IPS-NIHi7 (cell line): Measurements from ENCODE around the gene ANG.
A peak's percentile ranks its signal among the peaks of the same experiment; 100 is the strongest.
"Not testable (repeated sequence)": the region's sequence is repeated elsewhere in the genome, so short reads cannot be mapped to it uniquely, and the experiment has no call there.

ENCODE experiments used
- DNase-seq: peaks from one replicate; pipeline ENCODE4 v3.0.0; 2012; ENCODE audit warnings: mixed read lengths; ENCODE audit errors: extremely low spot score

The ANG gene

DNA sequence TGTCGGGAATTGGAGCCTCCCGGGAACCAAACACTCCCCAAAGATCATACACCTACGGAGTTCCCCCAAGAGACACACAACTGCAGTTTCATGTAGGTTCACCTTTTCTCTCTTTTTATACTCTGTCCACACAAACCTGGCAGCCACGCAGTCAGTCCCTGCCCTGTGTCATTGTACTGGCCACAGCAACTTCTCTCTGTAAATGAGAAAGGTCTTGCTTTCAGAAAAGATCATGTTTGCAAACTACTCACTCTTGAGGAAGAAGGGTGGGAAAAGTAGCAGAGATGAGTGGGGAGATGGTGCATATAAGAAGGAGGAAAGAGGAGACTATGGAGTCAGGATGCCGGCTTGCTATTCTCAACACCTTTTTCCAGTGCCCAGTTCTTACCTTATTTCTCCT is 10.4 kb downstream of the ANG start:
- DNase-seq, result no peak

DNA sequence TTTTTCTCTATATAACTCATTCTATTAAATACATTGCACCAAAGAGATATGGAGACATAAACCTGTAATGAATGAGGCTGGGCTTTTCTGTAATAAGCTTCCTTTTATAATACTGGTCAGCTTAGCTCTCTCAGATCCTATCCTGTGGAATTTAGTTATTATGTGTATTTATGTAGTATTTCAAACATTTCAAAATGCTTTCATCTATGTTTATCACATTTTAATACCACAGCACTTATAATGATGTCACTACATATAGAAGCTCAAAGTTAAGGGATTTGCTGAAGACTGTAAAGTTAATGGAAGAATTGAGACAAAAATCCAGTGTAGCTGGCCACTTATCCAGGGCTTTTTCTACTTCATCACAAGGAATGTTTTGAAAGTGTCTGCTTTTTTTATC is 11.4 kb downstream of the ANG start:
- no peak for DNase-seq

DNA sequence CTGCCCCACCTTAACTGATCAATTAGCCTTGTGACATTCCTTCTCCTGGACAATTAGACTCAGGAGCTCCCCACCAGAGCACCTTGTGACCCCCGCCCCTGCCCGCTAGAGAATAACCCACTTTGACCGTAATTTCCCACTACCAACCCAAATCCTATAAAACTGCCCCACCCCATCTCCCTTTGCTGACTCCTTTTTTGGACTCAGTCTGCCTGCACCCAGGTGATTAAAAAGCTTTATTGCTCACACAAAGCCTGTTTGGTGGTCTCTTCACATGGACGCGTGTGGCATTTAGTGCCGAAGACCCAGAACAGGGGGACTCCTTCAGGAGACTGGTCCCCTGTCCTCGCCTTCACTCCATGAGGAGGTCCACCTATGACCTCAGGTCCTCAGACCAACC is 12.4 kb downstream of the ANG start:
- DNase-seq, result not testable (repeated sequence)

DNA sequence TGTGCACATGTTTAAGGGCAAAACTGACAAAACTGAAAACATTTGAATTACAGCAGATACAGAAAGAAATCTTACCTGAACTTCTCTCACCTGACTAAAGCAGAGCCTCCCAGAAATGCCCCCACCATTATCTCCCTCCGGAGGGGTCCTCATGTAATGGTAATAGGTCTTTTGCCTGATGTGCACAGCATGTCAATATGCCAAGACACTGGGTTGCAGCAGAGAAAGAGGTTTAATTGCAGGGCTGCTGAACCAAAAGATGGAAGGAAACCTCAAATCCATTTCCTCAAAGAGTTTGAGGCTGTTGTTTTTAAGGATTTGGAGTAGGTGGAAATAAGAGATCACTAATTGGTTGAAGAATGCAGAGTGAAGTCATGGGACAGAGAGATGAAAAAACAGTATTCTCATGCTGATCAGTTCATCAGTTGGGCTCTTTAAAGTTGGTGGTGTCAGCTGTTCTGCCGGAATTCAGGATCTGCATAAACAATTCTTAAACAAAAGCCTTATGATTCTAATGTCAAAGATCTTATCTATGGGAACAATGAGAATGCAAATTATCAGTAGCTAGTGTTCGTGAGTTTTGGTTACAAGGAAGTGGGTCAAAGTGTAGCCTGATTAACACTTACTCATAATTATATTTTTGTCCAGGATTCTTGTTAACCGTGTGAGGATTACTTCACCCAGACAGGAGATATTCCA is 18.2 kb downstream of the ANG start:
- no peak for DNase-seq

DNA sequence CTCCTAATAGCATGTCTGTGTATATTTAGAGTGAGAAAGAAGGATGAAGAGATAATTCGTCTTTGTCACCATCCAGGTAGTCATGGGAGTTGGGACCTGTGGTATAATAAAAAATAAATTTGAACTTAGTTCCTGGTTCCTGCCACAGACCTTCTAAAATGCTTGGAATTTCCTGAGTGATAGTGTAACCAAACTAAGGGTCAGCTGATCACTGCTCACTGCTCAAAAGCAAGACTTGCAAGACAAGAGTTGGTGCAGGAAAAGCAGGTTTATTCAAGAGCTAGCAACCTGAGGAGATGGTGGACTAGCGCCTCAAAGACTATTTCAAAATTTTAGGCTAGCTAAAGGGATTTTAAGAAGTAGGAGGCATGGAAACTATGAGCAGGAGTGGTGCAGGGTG is 19.1 kb downstream of the ANG start:
- no peak for DNase-seq

DNA sequence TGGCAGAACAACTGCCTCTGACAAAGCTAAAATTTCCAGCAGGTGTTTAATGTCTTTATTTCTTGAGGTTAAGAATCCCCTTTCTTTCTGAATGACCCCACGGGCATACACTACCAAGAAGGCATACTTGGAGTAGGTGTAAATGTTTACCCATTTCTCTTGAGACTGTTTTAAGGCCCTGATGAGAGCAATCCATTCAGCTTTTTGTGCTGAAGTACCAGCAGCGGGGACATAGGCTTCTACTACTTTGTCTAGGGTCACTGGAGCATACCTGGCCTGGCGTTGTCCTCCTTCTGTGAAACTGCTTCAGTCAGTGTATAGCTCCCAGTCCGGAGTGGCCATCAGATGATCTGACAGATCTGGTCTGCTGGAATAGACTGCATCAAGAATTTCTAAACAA is 22.7 kb downstream of the ANG start:
- no peak for DNase-seq

DNA sequence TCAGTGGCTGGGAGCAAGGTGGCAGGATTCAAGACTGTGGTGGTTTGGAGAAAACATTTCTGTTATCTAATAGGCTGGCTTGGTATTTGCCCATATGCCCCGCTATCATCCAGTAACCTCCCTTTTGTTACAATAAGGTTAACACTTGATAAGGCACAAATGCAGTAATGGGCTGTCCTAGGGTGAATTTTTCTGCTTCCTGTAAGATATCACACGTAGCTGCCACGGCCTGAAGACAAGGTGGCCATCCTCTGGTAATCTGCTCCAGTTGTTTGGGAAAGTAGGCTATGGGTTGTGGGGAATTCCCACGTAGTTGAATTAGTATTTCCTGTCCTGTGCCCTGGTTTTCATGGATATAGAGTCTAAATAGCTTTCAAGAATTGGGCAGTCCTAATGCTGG is 23.1 kb downstream of the ANG start:
- DNase-seq, result no peak

DNA sequence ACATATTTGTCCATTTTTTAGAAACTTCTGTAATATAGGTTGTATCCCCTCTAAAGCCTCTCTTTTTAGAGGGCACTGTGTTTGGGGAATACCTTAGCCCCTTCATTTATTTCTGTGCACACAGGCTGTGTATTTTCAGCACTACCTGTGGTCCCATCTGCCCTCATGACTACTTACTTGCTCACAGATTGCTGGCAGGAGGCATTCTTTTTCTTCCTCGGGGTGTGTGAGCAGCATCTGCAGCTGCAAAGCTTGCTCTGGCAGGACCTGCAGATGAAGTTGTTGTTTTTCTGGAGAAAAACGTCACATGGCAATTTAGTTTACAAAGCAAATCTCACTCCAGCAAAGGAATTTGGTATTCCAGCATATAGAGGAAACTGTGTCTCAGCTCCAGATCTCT is 24.3 kb downstream of the ANG start:
- DNase-seq, result no peak

DNA sequence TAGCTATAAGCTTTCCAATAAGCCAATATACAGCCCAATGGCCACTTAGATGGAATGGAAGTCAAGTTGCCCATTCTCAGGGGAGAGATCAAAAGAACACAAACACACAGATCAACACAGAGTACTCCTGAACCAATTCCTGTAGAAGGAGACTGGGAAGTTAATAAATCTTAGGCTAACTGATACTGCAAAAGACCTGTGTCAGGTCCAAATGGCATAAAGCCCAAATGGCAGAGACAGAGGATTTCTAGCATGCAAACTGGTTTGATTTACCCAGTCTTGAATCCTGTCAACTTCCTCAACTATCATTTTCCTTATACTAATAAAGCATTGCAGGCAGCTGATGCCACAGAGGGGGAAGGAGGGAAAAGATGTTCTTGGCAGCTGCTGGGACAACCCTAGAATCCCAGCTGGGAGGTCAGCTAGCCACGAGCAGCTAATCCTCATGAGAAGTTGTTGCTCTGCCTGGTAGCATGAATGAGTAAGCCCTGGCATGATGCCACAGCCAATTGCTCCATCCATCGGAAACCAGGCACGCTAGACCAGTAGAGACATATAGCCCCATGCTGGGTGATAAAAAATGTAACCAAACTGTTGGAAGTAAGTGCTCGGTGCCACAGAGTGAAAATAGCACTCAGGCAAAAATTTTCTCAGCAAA is 26.2 kb downstream of the ANG start:
- DNase-seq, result no peak

DNA sequence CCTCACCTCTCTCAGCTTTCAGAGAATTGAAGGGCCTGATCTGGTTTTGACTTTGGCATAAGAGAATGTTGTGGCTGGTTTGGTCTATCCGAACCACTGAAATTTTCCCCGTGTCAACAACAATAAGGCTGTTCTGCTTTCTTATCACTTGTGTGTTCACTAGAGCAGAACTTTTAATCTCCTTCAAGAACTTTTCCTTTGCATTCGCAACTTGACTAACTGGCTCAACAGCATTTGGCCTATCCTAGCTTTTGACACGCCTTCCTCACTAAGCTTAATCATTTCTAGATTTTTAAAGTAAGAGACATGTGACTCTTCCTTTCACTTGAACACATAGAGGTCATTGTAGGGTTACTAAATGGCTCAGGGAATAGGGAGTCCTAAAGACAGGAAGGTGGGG is 31.2 kb downstream of the ANG start:
- no peak for DNase-seq

DNA sequence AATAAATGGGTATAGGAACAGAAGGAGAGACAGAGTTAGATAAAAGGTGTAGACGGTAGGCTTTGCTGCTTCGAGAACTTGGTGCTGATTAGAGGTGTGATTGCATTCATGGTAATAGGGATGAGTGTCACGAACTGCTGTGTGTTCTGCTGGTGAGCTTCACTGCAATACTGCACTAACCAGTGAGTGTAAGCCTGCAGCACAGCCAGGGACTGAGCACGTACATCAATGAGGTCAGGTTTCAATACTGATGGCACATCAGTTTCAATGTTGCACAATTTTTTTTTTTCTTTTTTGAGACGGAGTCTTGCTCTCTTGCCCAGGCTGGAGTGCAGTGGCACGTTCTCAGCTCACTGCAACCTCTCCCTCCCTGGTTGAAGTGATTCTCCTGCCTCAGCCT is 32.2 kb downstream of the ANG start:
- DNase-seq, result no peak

DNA sequence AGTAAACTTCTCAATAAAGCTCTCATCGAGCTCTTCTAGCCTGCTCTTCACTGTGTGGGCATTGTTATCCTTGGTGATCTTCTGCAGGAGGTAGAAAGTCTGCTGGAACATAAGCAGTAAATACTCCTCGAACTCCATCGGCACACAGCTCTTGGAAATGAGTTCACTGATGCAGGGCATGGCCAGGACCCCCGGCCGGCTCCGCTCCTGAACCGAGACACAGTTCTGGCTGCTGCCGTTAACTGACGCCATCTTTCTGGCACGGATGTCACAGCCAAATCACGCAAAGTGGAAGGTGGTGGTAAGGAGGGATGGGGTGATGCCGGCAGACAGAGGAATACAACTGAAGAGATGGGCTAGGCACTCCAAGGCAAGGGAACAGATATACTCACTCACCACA is 33.5 kb downstream of the ANG start:
- DNase-seq, result no peak

DNA sequence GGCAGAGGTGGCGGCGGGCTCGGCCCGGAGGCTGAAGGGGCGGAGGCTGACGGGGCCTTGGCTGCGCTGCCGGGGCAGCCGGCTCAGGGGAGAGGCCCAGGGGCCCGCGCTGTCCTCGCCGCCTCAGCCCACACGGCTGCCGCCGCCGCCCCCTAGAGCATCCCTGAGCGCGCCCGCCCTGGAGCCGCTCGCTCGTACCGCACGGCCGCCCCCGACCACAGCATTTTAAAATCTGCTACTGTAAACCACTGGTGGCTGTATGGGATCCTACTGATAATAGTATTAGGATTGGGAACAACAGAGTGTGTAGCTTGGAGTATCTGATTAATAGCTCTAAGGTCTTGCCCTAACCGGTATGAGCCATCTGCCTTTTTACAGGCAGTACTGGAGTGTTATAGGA is 34.9 kb downstream of the ANG start:
- DNase-seq, result peak; percentile 34

DNA sequence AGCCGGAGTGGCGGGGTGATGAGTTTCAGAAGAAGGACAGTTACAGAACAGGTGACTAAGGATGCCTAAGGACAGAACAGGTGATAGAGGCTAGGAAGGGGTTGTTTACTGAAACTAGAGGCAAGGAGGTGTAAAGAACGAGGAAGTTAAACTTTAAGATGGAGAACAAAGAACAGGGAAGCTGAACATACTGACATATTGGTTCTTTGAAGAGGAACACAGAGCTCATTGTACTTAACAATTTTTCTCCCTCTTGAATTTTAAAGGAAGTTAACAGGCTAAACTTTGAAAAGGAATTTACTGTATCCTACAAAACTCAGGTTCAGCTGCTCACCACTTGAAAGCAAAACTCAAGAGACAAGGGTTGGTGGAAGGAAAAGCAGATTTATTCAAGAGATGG is 37.6 kb downstream of the ANG start:
- DNase-seq, result not testable (repeated sequence)

DNA sequence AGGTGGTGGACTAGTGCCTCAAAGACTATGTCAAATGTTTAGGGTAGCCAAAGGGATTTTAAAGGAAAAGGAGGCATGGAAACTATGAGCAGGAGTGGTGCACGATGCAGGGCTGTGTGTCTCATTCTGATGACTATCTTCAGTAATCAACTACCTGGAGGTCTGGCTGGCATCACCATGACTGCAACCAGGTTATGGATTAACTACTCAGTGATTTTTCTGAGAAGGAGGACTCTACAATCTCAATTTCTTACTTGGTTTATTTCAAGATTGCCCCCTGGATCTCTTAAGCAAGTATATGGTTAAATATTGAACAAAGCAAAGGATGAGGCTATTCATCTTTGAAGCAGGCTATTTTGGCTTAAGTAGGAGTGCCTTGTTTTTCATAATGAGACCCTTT is 38.0 kb downstream of the ANG start:
- DNase-seq, result no peak

DNA sequence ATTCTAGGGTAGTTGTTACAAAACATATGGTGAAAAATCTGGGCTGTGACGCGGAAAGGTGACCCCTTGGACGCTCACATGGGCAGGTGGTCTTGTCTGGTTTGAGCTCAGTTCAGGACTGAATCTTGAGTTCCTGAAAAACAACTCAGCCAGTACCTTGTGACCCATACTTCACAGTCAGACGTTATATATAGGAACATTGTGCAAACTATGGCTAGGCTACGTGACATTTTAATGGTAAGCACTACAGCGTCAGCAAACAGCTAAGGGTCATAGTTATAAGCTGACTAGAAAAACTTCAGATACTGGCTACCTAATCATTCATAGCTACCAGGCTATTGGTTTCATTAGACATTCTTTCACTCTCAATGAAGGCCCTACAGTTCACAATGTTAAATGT is 42.3 kb downstream of the ANG start:
- DNase-seq, result no peak

DNA sequence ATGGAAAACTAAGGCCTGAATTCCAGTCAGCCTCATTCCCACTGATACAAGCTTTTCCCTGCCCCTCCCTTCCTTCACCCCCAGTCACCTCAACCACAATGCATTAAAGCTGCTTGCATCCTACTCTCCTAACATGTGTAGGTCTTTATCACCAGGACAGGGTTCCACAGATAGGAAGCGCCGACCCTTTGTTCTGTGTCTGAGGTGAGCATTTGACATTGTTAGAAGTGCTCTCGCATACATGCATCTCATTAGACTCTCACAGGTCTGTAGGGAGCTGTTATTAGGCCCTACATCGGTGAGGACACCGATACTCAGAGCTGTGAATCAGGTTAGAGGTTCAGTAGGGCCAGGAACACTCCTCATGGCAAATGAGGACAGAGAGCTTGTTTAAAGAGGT is 43.9 kb downstream of the ANG start:
- DNase-seq, result no peak

DNA sequence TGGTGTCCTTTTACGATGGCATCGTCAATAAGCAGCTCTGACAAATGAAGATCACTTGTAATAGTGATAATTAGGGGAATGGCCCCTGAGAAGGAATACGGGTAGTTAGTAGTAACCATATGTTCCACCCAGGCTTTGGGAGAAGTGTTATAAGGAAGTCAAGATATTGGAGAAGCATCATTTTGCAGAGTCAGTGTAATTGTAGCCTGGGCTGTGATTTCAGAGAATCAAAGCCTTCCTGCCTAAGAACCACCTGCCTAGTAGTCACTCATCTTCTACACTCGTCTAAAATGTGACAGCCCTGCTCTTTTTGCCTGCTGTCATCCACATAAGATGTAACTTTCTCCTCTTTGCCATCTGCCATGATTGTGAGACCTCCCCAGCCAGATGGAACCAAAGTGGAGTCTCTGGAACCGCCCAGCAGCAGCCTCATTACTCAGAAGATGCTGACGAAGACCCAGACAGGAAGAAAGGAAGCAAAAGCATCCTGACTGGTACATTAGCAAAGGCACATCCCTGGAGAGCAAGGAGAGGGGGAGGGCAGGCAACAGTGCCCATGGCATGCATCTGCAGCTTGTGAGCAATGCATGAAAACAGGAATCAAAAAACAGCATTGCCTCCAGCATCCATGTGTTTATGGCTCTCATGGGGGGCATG is 44.5 kb downstream of the ANG start:
- DNase-seq, result no peak

DNA sequence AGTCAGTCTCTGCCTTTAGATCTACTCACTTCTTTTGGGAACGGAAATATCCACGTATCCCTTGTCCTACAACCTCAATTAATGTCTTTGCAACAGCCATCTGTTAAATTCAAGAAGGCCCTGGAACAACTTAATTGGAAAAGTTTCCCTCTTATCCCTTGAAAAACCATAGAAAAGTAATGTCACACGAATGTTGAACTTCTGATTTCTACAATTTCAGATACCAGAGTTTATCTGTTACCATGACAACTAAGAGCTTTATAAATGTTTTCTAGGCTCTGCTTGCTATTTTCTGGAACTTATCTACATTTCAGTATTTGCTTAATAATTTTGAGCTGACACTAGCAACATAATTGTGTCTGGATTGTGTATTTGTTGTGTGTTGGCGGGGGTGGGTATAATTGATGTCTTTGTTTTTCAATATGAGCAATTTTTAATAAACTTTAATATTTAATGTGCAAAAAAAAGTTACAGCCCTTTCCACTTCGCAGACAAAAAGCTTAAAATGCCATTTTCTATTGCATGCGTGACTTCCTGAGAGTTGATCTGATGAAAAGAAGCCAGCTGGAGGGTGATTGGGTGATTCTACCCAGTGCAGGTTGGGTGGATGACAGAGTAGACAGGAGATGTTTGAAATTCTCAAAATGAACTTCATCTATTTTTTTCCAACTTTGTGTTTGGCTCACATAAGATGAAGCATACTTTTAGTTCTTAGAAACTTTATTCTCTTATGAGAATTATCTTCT is 45.3 kb downstream of the ANG start:
- DNase-seq, result no peak

DNA sequence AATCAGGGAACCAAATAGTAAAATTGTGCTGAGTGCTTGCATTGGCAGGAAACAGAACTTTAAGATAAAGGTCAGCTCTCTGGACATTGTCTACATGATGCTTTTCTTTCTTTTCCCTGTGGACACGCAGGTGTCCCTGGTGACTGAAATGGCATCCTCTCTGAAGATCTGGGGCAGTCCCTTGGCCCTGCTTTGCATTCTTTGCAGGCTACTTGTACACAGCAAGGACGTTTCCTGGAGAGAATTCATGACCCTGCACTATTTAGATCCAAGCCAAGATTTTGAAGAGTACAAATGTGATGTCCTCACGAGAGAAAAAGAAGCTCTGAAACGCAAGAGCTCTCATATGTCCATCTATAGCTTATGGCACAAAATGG is 45.9 kb downstream of the ANG start:
- no peak for DNase-seq

DNA sequence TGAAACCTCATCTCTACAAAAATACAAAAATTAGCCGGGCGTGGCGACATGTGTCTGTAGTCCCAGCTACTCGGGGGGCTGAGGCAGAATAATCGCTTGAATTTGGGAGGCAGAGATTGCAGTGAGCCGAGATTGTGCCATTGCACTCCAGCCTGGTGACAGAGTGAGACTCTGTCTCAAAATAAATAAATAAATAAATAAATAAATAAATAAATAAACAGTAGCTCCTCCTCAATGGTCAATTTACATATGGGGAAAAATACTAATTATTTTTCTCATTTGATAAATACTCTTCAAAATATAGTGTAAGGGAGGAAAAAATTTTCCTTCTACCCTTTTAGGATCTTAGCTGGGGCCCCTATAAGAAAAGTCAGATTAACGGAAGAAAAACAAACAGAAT is 49.7 kb downstream of the ANG start:
- DNase-seq, result not testable (repeated sequence)

DNA sequence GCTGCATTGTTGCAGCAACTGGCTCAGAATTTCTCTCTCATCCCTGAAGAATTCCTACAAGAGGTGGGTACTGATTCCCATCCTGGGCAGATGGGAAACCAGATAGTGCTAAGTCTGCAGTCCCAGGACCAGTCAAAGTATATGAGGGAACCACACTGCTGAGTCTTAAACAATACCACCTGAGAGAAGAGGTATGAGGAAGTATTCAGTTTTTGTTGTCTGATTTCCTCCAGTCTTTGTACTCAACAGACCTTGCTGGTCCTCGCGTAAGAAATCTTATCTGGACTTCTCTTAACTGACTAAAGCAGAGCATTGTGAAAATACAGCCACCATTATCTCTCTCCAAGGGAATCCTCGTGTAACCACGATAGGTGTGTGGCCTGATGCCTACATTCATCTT is 53.6 kb downstream of the ANG start:
- no peak for DNase-seq

DNA sequence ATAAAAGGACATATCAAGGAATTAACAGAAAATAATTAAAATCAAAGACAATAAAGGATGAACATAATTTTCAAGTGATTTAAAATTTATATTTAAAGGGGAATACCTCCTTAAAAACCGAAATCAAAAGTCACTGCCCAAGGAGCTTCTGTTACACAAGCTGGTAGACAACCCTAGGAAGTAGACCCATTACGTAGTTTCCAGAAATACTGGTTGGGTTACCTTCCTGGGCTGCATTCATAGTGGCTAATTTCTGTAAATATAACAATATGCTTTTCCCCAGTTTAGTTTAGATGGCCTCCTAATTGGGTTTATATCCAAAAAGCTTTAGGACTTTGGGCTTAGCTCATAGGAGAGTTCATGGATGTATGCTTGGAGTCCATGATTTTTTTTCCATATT is 55.0 kb downstream of the ANG start:
- no peak for DNase-seq
